PC-3 (cell line): Measurements from ENCODE around the gene ANLN.

Experiments
- CTCF ChIP-seq: fragments of 300-600 bp; sonication (generic); conservative IDR thresholded peaks from 2 replicates; pipeline ENCODE4 v1.5.1; 2017; ENCODE audit warnings: antibody characterized with exemption, low read depth, mild to moderate bottlenecking, low read length
- EZH2 ChIP-seq: fragments of 300-600 bp; sonication (generic); IDR thresholded peaks from one replicate; pipeline ENCODE4 v1.6.1; 2017; ENCODE audit warnings: antibody characterized with exemption, mild to moderate bottlenecking, low read length; ENCODE audit not compliant: unreplicated experiment
- EZH2phosphoT487 ChIP-seq: fragments of 300-600 bp; sonication (generic); IDR thresholded peaks from 2 replicates; pipeline ENCODE4 v1.6.1; 2018; ENCODE audit warnings: mild to moderate bottlenecking, antibody characterized with exemption, low read length, borderline replicate concordance

- TF ChIP-seq CTCF (no peak), EZH2 (no peak), EZH2phosphoT487 (no peak)
Measured at GRCh38 chr7:36422072-36422471, 32.4 kb downstream of the ANLN start.
